NCI-H774 (cell line): ENCODE results near the gene EIF4E2.

Experiments used
- DNase-seq: peaks from one replicate; lab custom pipeline; 2025; lab: John Stamatoyannopoulos, UW

EIF4E2 gene

GRCh38 chr2:232550354-232551249, at the start of gene EIF4E2, which contains the start of gene TIGD1:
Gene EIF4E2 (plus strand): TSS chr2:232550689. CDS start chr2:232550725, 36 bp downstream.
Gene TIGD1 (minus strand): TSS chr2:232550557. CDS start chr2:232549882, 675 bp downstream.
- peak; percentile 90 for DNase-seq

GRCh38 chr2:232501331-232501771, 49.1 kb upstream of the EIF4E2 start:
- DNase-seq = no peak

- no peak for DNase-seq
These were observed 48.6 kb upstream of the EIF4E2 start for GRCh38 chr2:232501794-232502390.

GRCh38 chr2:232502511-232502910, 48.0 kb upstream of the EIF4E2 start:
- no peak for DNase-seq

- peak; percentile 15 for DNase-seq
These were observed 47.3 kb upstream of the EIF4E2 start for GRCh38 chr2:232502911-232503808.

GRCh38 chr2:232503809-232504323, 46.6 kb upstream of the EIF4E2 start:
- DNase-seq = no peak

GRCh38 chr2:232504438-232504837, 46.1 kb upstream of the EIF4E2 start:
- DNase-seq = no peak

- DNase-seq = no peak
These were observed 44.6 kb upstream of the EIF4E2 start for GRCh38 chr2:232505856-232506255.

- no peak for DNase-seq
These were observed 43.8 kb upstream of the EIF4E2 start for GRCh38 chr2:232506709-232507108.

- no peak for DNase-seq
These were observed 42.2 kb upstream of the EIF4E2 start for GRCh38 chr2:232508251-232508650.

GRCh38 chr2:232511336-232511890, 39.1 kb upstream of the EIF4E2 start:
- DNase-seq = no peak

GRCh38 chr2:232512602-232513001, 37.9 kb upstream of the EIF4E2 start:
- no peak for DNase-seq

- DNase-seq = no peak
These were observed 37.1 kb upstream of the EIF4E2 start for GRCh38 chr2:232513353-232513752.

GRCh38 chr2:232515639-232516038, 34.9 kb upstream of the EIF4E2 start:
- DNase-seq = no peak

- no peak for DNase-seq
These were observed 33.9 kb upstream of the EIF4E2 start for GRCh38 chr2:232516551-232516950.

- DNase-seq = no peak
These were observed 31.6 kb upstream of the EIF4E2 start for GRCh38 chr2:232518844-232519243.

GRCh38 chr2:232519581-232520438, 30.7 kb upstream of the EIF4E2 start, which contains the start of gene PRSS56:
Gene PRSS56 (plus strand): TSS chr2:232520388. CDS start chr2:232520599, 211 bp downstream.
- DNase-seq = no peak

GRCh38 chr2:232520489-232520888, 30.0 kb upstream of the EIF4E2 start:
- no peak for DNase-seq

GRCh38 chr2:232521098-232521497, 29.4 kb upstream of the EIF4E2 start:
- no peak for DNase-seq

GRCh38 chr2:232521959-232522622, 28.4 kb upstream of the EIF4E2 start:
- DNase-seq = no peak
